Stimulated activated CD8-positive, alpha-beta memory T cell treated with anti-CD3 and anti-CD28 coated beads, Interleukin-7, amount 100 ng/mL, for 4 hours (primary cell): Measurements from ENCODE around the gene MRRF.
"Not testable (repeated sequence)": the region's sequence is repeated elsewhere in the genome, so short reads cannot be mapped to it uniquely, and the experiment has no call there.

ENCODE experiments used
- DNase-seq, 2 donors: peaks; one replicate each; pipeline ENCODE4 v3.0.0-alpha.2; 2020; ENCODE audit warnings: low read depth in 2 of 2

Gene MRRF

GRCh38 chr9:122355336-122355875 lies 90.7 kb downstream of the MRRF start:
- DNase-seq: no peak

- DNase-seq: no peak
These were observed 91.9 kb downstream of the MRRF start for GRCh38 chr9:122356627-122357026.

- DNase-seq: no peak
These were observed 96.2 kb downstream of the MRRF start for GRCh38 chr9:122360891-122361290.

DNA sequence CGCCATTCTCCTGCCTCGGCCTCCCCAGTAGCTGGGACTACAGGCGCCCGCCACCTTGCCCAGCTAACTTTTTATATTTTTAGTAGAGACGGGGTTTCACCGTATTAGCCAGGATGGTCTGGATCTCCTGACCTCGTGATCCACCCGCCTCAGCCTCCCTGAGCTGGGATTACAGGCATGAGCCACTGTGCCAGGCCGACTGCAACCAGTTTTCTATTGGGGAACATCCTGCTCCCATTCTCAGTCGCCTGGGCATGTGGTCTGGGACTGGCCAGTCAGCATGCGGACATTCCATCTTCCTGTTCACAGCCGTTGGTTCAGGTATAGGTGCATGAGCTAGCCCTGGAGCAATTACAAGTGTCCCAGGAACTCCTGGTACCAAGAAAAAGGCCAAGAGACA lies 98.4 kb downstream of the MRRF start:
- DNase-seq: not testable (repeated sequence)

DNA sequence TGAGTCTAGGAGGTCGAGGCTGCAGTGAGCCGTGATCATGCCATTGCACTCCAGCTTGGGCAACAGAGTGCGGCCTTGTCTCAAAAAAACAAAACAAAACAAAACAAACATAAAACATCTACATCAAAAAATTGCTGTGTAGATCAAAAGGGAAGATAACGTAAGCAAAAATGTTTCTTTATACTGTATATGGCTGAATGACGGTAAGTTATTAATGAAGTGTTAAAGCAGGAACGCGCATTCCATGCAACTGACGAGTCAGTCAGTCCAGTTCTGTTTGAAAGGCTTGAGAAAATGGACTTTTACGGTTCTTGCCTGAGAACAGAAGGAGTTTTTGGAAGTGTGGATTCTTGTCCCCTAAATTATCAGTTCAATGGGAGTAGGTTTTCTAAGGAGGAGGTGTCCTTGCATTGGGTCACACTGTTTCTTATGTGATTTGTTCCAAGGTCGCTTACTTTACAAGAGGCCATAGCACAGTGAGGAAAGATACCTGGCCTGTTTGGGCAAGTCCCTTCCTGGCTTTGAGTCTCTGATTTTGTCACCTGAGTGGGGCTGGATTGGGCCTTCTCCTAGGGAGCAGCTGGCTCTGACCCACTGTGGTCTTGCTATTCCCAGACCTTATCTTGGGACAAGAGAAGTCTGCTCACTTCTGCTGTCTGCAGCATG lies 99.6 kb downstream of the MRRF start:
- no peak for DNase-seq

GRCh38 chr9:122364783-122365150 lies 100.1 kb downstream of the MRRF start:
- no peak for DNase-seq

GRCh38 chr9:122366074-122366660 lies 101.5 kb downstream of the MRRF start:
- no peak for DNase-seq

- no peak for DNase-seq
These were observed 102.4 kb downstream of the MRRF start for GRCh38 chr9:122367065-122367464.

DNA sequence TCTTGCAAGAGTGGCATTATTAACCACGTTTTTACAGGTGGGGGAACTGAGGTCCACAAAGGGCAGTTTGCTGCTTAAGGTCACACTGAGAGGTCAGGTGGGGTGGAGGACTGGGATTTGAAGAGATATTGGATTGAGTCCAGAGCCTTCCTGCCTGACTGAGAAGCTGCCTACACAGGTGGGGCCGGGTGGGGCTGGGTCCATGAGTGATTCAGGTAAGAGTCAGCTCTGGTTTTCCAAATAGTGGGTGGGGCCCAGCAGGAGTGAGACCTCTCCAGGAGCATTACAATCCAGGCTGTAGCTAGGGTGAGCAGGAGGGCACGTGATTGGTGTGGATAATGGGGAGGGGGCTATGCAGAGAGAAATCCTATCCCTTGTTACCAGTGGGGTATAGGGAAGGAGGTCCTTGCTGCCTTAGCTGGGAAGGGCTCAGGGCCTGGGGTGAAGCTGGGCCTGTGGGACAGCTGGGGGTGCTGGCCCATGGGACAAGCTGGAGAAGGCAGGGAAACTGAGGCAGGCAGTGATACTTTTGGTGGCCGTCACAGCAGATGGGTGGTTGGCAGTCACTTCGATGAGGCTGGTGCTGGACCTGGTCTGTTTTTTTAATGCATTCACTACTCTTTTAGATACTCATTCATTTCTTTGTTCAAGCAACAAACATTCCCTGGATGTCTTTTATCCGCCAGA lies 103.2 kb downstream of the MRRF start:
- no peak for DNase-seq

GRCh38 chr9:122368642-122369041 lies 104.0 kb downstream of the MRRF start:
- DNase-seq: no peak

DNA sequence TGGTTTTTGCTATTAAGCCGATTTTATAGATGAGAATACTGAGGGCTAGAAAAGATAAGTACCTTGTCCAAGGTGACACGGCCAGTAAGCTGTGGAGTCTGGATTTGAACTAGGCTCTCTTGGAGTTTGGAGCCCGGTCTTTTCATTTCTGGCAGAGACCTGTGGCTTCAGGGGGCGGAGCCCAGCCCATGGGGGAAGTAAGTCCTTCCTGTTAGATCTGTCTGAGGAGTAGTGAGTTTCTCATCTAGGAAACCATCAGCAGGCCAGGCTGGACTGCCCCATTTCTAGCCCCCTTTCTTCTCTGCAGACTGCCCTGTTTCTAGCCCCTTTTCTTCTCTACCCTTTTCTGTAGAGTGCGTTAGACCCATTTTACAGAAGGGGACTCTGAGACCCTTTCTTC lies 105.6 kb downstream of the MRRF start:
- no peak for DNase-seq

- peak in 1 of 2 donors; percentile 7 for DNase-seq
These were observed 106.4 kb downstream of the MRRF start, which contains the start of gene PTGS1 for GRCh38 chr9:122370869-122371755. Gene PTGS1, plus strand, starts transcription at chr9:122371024. Its CDS starts 61 bp downstream, at chr9:122371085.

DNA sequence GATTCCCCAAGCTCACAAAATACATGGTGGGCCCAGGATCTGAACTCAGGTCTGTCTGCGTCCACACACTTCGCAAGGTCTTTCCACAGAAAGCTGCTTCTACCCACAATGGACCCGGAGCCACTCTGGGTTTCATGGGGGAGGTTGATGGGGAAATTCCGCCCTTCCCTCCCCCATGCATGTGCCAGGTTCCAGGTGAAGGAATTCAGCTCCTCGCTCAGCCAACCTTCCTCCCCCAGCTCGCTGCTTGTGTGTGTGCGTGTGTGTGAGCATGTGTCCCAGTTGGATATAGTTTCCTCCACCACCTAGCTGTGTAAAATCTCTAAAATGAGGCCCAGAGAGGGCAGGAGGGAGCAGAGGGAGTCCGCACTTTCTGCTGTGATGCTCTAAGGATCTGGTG lies 107.2 kb downstream of the MRRF start:
- DNase-seq: no peak

DNA sequence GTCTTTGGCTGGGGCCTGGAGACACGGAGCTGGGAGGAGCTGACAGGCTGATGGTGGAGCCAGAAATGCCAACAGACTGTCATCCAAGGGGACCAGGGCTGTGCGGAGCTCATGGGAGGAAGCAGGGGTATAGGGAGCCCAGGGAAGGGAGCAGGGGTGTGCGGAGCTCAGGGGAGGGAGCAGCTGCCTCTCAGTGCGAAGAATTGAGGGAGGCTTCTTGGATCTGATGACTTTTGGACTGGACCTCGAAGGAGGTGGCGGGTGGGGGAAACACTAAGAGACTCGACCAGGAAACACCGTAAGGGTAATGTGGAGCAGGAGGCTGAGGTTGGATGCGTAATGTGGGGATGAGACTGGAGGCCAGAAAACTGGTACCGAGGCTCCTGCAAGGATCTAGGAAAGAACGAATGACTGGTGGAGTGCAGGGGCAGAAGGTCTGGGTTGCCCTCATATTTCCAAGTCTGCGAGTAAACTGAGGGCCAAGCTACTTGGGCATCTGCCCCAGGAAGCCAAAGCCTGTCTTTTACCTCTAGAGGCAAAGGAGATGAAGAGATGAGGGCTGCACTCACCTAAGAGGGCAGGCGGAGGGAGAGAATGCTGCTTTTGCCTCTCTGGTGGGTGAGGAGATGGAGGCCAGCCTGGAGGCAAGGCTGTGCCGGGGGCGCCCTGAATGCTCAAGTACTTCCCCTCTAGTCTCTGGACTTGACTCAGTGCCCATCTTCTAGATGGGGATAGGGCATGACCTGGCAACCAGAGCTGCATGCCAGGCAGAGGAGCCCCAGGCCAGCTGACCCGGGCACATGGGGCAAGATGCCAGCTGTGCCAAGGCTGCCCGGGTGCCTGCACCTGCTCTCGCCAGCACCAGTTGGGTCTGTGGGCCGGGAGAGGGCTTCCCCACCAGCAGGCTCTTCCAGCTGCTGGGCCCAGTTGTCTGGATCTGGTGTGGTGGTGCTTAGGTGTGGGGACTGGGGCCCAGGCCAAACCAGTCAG lies 108.5 kb downstream of the MRRF start:
- DNase-seq: no peak

- DNase-seq: no peak
These were observed 110.3 kb downstream of the MRRF start for GRCh38 chr9:122374885-122375420.

GRCh38 chr9:122376796-122377195 lies 112.1 kb downstream of the MRRF start:
- no peak for DNase-seq

GRCh38 chr9:122377241-122378164 lies 112.8 kb downstream of the MRRF start:
- DNase-seq: no peak

DNA sequence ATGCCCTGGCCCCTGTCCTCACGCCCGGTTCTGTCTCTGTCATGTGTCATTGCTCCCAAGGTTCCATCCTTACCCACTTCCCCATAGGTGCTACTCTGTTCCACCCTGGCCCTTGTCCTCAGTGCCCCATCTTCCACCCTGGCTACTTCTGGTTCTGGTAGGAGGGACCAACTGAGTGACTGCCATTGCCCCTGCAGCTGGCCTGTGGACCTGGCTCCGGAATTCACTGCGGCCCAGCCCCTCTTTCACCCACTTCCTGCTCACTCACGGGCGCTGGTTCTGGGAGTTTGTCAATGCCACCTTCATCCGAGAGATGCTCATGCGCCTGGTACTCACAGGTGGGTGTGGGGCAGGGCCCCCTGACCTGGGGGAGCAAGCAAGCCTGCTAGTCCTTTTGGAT lies 113.6 kb downstream of the MRRF start:
- DNase-seq: no peak

DNA sequence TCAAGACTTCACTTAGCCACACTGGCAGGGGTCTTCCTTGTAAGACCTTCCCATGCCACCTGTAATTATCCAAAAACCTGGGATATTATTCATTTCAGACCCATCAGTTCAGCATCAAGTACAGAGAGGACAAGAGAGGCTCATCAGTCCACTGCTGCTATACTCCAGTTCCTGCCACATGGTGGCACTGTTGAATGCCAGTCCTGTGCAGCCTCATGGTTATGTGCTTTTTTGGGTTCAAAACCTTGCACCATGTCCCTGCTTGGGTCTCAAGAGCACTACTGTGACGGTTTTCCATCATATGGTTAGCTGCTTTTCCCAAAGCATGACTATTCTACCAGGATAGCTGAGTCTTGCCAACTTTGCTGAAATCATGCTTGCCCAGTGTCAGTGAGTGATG lies 114.7 kb downstream of the MRRF start:
- DNase-seq: no peak
